Measurements from ENCODE around the gene ROBO1. TPM values are rescaled to one million over a fixed set of nuclear protein-coding genes. Genes with fewer than 3 reads are reported as not detected.

Gene ROBO1
- total and polyA plus RNA-seq, 2 of the 13 experiments (the other 11 are each of a cell fraction or from before 2014, with no cell fraction given): 52.2 to 71.0 TPM

- TF ChIP-seq BCL6 (CRISPR knock-in tag; IDR thresholded peaks at IDR 0.05): peak; percentile 95
- no peak for TF ChIP-seq ZNF720 (CRISPR knock-in tag; IDR thresholded peaks at IDR 0.05)
- no peak for TF ChIP-seq GTF3A (CRISPR knock-in tag; conservative IDR thresholded peaks at IDR 0.05)
- no peak for TF ChIP-seq GABPA (IDR thresholded peaks at IDR 0.05; ENCODE audit: low read depth, low read length)
- peak; percentile 71 for TF ChIP-seq GABPA (CRISPR knock-in tag; IDR thresholded peaks at IDR 0.05; ENCODE audit: low read depth)
- TF ChIP-seq ISL2 (CRISPR knock-in tag; IDR thresholded peaks at IDR 0.05): peak; percentile 99
- peak; percentile 97 for TF ChIP-seq FOXA3 (CRISPR knock-in tag; IDR thresholded peaks at IDR 0.05)
- TF ChIP-seq ZNF773 (CRISPR knock-in tag; IDR thresholded peaks at IDR 0.05; ENCODE audit: borderline replicate concordance): no peak
- TF ChIP-seq NFYB (CRISPR knock-in tag; IDR thresholded peaks at IDR 0.05): peak; percentile 22; the same call in 1 of the 2 replicates
- TF ChIP-seq HNF4G (IDR thresholded peaks at IDR 0.05; ENCODE audit: borderline replicate concordance, low read depth, low read length): peak; percentile 94
- TF ChIP-seq HNF4G (CRISPR knock-in tag; IDR thresholded peaks at IDR 0.05; ENCODE audit: borderline replicate concordance, low read depth): peak; percentile 82
- TF ChIP-seq THRA (CRISPR knock-in tag; IDR thresholded peaks at IDR 0.05; ENCODE audit: borderline replicate concordance): peak; percentile 82; the same call in 1 of the 2 replicates
- peak; percentile 93 for TF ChIP-seq ZNF503 (CRISPR knock-in tag; IDR thresholded peaks at IDR 0.05)
- peak; percentile 45 for TF ChIP-seq POLR2G (IDR thresholded peaks at IDR 0.05; ENCODE audit: low read depth, low read length)
- no peak for TF ChIP-seq ZFX (CRISPR knock-in tag; IDR thresholded peaks at IDR 0.05; ENCODE audit: low read depth)
- no peak for TF ChIP-seq LCORL (IDR thresholded peaks at IDR 0.05)
- peak; percentile 46; the same call in 1 of the 2 replicates for TF ChIP-seq LCORL (CRISPR knock-in tag; IDR thresholded peaks at IDR 0.05)
- TF ChIP-seq ZKSCAN8 (CRISPR knock-in tag; IDR thresholded peaks at IDR 0.05; ENCODE audit: borderline replicate concordance): 0 out of 2 replicates have a peak, but pooled peaks have one; percentile 43
- TF ChIP-seq ZBTB7B (CRISPR knock-in tag; IDR thresholded peaks at IDR 0.05): 0 out of 2 replicates have a peak, but pooled peaks have one; percentile 36
- peak; percentile 96 for TF ChIP-seq SOX5 (CRISPR knock-in tag; IDR thresholded peaks at IDR 0.05; ENCODE audit: borderline replicate concordance)
- TF ChIP-seq TCF12 (IDR thresholded peaks at IDR 0.05): no peak
- TF ChIP-seq TCF12 (CRISPR knock-in tag; IDR thresholded peaks at IDR 0.05): peak; percentile 44; the same call in 1 of the 2 replicates
- TF ChIP-seq DBP (CRISPR knock-in tag; IDR thresholded peaks at IDR 0.05; ENCODE audit: not compliant biosample characterization): no peak
- peak; percentile 31; the same call in 1 of the 2 replicates for TF ChIP-seq ZNF652 (CRISPR knock-in tag; IDR thresholded peaks at IDR 0.05; ENCODE audit: borderline replicate concordance, low read depth)
- TF ChIP-seq ZNF782 (CRISPR knock-in tag; IDR thresholded peaks at IDR 0.05; ENCODE audit: borderline replicate concordance): no peak
- no peak for TF ChIP-seq DNMT1 (CRISPR knock-in tag; IDR thresholded peaks at IDR 0.05)
- peak; percentile 83 for TF ChIP-seq ELF3 (CRISPR knock-in tag; IDR thresholded peaks at IDR 0.05)
- TF ChIP-seq RARA (CRISPR knock-in tag; IDR thresholded peaks at IDR 0.05): peak; percentile 94
- TF ChIP-seq ZNF20 (CRISPR knock-in tag; IDR thresholded peaks at IDR 0.05): no peak
- peak; percentile 96 for TF ChIP-seq POGZ (CRISPR knock-in tag; IDR thresholded peaks at IDR 0.05)
- peak; percentile 96 for TF ChIP-seq FOXJ3 (CRISPR knock-in tag; IDR thresholded peaks at IDR 0.05; ENCODE audit: borderline replicate concordance)
- TF ChIP-seq SP5 (CRISPR knock-in tag; IDR thresholded peaks at IDR 0.05; ENCODE audit: borderline replicate concordance, low read depth): 0 out of 2 replicates have a peak, but pooled peaks have one; percentile 28
Measured at GRCh38 chr3:78844307-78844706, 923.5 kb downstream of the ROBO1 start (continued).
